GM12874 (cell line): ENCODE results near the gene HOXB7.

ENCODE experiments used
- TF ChIP-seq, protein P1 (sequence below): IDR thresholded peaks from 2 replicates; pipeline ENCODE4 v1.5.1; 2011; ENCODE audit warnings: low read depth, mild to moderate bottlenecking, control low read depth, low read length, moderate library complexity; ENCODE audit not compliant: insufficient read depth

Gene HOXB7

DNA sequence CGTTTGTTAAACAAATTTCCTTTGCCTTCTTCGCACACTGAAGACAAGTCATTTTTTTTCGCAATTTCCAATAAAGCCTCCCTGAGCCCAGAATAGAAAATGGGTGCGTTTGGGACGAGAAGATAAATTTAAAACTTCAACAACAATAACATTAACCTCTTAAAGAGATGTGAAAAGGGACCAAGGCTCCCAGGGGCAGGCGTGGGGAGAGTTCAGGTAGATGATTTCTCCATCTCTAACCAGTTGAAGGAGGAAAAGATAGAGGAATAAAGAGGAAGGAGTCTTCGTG lies 31.4 kb downstream of the HOXB7 start:
- TF ChIP-seq, protein P1, sequence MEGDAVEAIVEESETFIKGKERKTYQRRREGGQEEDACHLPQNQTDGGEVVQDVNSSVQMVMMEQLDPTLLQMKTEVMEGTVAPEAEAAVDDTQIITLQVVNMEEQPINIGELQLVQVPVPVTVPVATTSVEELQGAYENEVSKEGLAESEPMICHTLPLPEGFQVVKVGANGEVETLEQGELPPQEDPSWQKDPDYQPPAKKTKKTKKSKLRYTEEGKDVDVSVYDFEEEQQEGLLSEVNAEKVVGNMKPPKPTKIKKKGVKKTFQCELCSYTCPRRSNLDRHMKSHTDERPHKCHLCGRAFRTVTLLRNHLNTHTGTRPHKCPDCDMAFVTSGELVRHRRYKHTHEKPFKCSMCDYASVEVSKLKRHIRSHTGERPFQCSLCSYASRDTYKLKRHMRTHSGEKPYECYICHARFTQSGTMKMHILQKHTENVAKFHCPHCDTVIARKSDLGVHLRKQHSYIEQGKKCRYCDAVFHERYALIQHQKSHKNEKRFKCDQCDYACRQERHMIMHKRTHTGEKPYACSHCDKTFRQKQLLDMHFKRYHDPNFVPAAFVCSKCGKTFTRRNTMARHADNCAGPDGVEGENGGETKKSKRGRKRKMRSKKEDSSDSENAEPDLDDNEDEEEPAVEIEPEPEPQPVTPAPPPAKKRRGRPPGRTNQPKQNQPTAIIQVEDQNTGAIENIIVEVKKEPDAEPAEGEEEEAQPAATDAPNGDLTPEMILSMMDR, result no peak

DNA sequence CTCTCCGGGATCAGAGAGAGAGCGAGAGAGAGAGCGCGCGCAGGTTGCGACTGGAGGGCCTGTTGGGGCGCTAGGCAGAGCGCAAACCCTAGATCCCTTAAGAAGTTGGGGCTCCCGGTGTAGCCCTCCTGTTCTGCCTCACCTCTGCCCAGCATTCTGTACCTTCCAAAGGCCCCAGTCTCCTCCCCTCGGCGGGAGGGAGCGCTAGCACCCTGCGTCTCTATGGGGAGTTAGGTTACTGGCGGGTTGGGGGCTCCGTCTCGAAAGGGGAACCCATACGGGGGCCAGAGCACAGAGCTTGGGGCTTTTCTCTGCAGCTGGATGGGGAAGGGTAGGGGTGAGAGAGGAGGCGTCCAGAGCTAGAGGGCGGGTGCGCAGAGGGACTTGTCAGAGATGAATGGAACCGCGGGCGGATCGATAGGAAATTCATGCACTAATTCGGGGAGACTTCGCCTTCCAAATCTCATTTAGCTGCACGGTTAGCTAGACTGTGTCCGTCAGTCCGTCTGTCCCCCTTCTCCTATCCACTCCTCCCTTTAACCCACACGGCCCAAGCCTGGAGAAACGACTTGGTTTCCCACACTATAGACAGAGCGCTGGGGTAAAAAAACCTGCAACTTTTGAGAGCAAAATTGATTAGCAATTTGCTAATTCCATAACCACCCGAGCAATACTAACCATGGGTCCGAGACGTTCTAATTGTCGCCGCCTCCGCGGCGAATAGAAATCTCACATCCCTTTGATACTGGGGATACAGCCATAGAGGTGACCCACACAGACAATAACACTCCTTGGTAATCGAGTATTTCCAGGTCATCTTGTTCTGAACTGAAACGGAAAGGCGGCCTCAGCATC lies 32.0 kb downstream of the HOXB7 start:
- TF ChIP-seq, protein P1, result no peak

DNA sequence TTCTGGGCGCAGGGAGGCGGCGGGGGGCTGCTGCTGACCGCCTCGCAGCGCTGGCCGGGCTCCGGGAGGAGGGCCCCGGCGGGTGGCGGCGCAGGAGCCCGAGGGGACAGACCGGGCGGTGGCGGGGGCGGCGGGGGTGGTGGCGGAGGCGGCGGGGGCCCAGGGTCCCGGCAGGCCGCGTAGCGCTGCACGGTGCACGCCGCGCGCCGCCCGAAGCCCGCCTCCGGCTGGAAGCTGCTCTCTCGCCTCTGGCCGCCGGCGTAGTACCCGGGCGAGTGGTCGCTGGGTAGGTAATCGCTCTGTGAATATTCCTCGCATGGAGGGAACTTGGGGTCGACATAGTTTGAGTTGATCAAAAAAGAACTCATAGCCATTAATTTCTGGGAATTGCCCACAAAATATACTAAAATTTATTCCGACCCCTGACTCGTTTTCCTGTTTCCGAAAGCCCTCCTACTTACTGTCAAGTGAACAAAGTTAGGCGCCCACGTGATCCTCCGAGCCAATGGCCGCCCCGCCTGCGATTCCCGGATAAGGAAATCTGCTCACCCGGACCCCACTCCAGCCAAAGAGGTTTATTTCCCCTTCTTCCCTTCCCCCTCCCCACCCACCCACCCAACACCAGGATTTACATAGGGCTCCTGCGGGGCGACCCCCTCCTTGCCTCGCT lies 32.7 kb downstream of the HOXB7 start, which contains the start of gene HOXB4:
HOXB4 (minus strand) TSS at position 405 of the 670 bp plus-strand sequence; CDS start at position 374, 31 bp downstream.
- TF ChIP-seq, protein P1, result no peak

DNA sequence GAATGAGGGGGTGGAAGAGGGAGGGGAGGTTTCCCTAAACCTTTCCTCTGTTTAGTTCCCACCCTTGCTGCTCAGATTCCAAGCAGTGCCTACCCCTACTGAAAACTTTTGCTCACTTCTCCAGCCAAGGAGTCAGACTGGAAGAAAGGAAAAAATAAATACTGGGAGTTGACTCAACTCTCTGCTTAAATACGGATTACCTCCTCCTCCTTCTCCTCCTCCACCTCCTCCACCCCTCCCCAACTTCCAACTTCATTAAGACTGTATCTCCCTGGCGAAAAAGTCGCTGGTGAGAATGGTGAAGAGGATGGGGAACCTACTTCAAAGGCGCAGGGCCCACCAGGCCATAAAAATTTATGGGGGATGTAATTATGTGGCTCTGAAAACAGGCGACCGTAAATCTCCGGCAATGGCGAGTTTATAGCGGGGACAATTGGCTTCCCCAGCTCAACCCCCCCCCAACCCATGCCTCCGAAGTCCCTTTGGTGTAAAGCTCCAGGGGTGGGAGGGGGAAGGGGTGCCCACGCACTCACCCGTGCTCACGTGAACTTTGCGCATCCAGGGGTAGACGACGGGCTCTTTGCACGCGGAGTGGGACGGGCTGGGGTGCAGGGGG lies 33.4 kb downstream of the HOXB7 start:
- TF ChIP-seq, protein P1, result no peak

DNA sequence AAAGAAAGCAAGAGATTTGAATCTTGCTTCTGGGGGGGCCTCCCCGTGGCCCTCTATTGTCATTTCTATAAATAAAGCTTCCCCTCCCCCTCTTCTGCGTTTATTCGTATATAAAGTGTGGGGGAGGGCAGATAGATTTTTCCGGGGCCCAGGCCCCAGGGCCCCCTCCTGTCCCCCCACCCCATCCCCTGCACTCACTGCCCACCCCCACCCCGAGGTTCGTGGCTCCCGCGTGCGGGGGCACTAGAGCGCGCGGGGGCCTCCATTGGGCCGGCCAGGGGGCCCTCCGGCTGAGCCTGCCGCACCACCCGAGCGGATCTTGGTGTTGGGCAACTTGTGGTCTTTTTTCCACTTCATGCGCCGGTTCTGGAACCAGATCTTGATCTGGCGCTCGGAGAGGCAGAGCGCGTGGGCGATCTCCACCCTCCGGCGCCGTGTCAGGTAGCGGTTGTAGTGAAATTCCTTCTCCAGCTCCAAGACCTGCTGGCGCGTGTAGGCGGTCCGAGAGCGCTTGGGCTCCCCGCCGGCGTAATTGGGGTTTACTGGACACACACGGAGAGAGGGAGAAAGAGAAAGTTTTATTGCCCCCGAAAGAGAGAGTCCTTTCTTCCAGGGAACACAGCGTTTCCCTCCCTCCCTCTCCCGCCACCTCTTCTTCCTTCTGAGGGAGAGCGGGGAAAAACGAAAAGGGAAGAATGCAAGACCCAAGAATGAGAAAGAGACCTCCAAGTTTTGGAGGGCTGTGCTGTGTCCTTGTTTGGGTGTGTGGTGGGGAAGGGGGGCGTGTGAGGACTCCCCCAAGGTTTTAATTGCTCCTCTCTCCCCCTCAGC lies 34.1 kb downstream of the HOXB7 start:
- TF ChIP-seq, protein P1, result no peak

DNA sequence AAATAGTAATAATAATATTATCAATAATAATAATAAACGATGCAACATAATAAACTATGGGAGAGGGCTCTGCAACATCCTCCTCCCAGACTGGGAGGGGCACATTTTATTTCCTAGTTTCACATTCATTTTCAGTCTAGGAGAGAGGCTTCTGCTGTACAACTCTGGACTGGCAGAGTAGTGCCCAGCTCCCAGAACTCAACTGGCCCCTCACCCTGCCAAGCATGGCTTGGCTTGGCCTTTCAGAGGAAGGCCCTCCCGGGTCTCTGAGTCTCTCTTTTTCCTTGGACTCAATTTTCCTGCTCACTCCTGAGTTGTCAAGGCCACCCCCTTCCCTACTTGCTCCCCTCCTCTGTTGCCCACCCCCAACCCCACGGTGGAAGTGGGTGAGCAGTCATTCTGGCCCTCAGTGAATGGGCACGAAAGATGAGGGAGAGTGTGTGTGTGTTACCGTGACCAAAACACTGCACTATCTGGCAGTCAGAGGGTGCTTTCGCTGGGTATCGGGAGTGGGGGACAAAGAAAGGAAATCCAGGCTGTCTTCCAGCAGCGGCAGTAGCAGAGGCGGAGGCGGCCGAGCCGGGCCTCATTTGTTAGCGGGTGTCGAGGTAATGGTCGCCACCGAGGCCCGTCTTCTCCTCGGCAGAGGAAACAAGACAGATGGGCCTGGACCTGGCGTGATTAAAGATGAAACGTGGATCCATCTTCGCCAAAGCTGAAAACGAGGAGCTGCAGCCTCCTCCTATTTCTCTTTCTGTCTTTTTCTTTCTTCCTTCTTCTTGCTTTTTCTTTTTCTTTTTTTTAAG lies 34.9 kb downstream of the HOXB7 start:
- TF ChIP-seq, protein P1, result no peak
